GM12891 (cell line): ENCODE measurements around the gene DCC.

ENCODE experiments used
- DNase-seq: peaks from one replicate; pipeline ENCODE4 v3.0.0; 2011; ENCODE audit warnings: low spot score; ENCODE audit not compliant: insufficient read length
- FAIRE-seq: peaks from 2 replicates; lab custom pipeline; 2011; peaks lifted over from hg19 to GRCh38; lab: Jason Lieb, UNC
- PAX5 ChIP-seq: IDR thresholded peaks from 2 replicates; pipeline ENCODE4 v1.6.1; 2011; ENCODE audit warnings: low read length, moderate library complexity, mild to moderate bottlenecking; ENCODE audit not compliant: insufficient read depth, severe bottlenecking
- POLR2A ChIP-seq: IDR thresholded peaks from 2 replicates; pipeline ENCODE4 v1.6.1; 2011; ENCODE audit warnings: low read depth, low read length, control low read depth
- POLR2AphosphoS5 ChIP-seq: IDR thresholded peaks from 2 replicates; pipeline ENCODE4 v1.6.1; 2011; ENCODE audit warnings: low read depth, low read length, control low read depth
- POU2F2 ChIP-seq: IDR thresholded peaks from 2 replicates; pipeline ENCODE4 v1.6.1; 2011; ENCODE audit warnings: low read depth, mild to moderate bottlenecking, control low read depth, low read length, moderate library complexity
- SPI1 ChIP-seq: IDR thresholded peaks from 2 replicates; pipeline ENCODE4 v1.6.1; 2011; ENCODE audit warnings: low read depth, low read length, control low read depth
- TAF1 ChIP-seq: IDR thresholded peaks from 2 replicates; pipeline ENCODE4 v1.6.1; 2011; ENCODE audit warnings: low read depth, low read length, control low read depth

Gene DCC

DNA sequence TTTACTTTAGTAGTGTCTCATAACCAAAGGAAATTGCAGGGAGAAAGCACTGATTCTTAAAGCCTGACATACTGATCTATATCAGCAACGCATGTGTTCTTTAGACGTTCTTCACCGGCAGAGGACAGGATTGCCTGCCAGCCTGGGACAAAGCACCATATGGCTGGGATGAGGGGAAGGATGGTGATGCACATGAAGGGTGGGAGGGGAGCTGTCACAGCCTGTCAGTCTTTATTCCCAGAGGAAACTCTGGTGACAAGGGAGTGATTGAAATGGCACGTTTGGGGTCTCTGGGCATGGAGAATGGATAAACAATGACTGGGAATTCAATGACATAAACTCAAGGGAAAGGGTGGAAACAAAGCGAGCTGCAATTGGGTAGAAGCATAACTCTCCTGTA lies 808.1 kb downstream of the DCC start:
- DNase-seq (no peak), FAIRE-seq (no peak)
- TF ChIP-seq SPI1 (no peak), TAF1 (no peak), PAX5 (no peak), POU2F2 (no peak)

GRCh38 chr18:53152476-53152875 lies 812.5 kb downstream of the DCC start:
- TF ChIP-seq PAX5 (no peak), POU2F2 (no peak), POLR2A (no peak), SPI1 (no peak), POLR2AphosphoS5 (no peak), TAF1 (no peak)
- FAIRE-seq, result no peak
- no peak for DNase-seq

- no peak for TF ChIP-seq SPI1
- TF ChIP-seq POLR2AphosphoS5, result no peak
- no peak for TF ChIP-seq PAX5
- no peak for TF ChIP-seq POLR2A
- no peak for TF ChIP-seq TAF1
- no peak for TF ChIP-seq POU2F2
- DNase-seq (no peak), FAIRE-seq (no peak)
Measured at GRCh38 chr18:53153281-53153680, 813.3 kb downstream of the DCC start.

- FAIRE-seq, result no peak
- DNase-seq, result no peak
- TF ChIP-seq POLR2AphosphoS5, result no peak
- no peak for TF ChIP-seq POU2F2
- TF ChIP-seq SPI1, result no peak
- no peak for TF ChIP-seq PAX5
- TF ChIP-seq POLR2A, result no peak
- TF ChIP-seq TAF1, result no peak
Measured at GRCh38 chr18:53153800-53154199, 813.8 kb downstream of the DCC start.

- DNase-seq, result no peak
- FAIRE-seq, result no peak
- no peak for TF ChIP-seq PAX5
Measured at GRCh38 chr18:53165770-53166169, 825.8 kb downstream of the DCC start.

DNA sequence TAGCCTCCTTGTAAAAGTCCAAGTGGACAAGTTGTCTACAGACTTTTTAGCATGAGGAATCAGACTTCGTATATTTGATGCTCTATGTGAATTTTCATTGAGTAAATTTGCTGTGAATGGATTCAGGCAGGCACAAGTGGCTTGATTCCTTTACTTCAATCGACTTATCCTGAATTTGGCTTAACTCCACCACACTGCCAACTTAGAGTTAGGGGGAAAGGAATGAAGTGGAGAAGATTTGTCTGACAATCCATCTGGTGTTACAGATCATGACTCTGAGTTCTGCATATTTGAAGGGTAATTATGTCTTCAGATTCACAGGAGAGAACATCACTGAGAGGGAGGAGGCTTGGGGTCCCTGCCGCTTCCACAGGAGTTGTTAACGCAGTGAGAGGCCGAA lies 829.3 kb downstream of the DCC start:
- TF ChIP-seq SPI1 (no peak), PAX5 (no peak), POU2F2 (no peak), TAF1 (no peak)
- no peak for DNase-seq
- no peak for FAIRE-seq

DNA sequence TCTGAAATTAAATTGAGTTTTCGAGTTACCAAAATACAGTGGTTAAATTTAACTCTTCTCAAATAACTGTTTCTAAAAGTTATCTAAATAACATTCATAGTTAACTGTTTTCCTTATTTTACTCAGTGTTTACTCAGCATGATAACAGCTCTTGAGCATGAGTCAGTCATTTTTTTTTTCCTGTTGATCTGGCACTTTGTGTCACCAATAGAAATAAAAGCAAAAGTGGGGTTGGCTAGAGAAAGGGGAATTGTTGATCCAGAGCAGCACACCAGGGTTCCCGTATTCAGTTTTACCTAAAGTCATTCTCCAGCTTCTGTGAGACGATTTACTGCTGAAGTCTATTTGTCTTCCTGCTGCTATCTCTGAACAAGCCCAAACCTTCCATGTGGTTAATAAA lies 851.6 kb downstream of the DCC start:
- FAIRE-seq (no peak), DNase-seq (no peak)
- no peak for TF ChIP-seq POU2F2
- no peak for TF ChIP-seq PAX5
- TF ChIP-seq POLR2A, result no peak
- TF ChIP-seq TAF1, result no peak
- TF ChIP-seq POLR2AphosphoS5, result no peak
- TF ChIP-seq SPI1, result no peak

DNA sequence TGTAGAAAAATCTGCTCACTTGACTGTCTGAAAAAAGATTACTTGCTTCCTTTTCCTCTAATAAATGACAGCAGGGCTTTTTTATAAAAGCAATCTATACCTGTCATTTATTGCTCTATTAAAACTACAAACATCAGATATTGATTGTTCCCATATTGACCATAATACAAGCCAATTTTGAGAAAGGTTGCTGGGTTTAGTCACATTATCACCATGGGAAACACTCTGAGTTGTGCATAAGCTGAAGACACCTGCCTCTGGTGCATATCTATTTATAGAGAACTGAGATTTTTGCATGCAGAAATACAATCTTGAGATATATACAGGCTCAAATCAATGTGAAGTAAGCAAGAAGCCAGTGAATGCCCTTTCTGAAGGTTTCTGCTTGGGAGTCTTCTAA lies 853.9 kb downstream of the DCC start:
- TF ChIP-seq POLR2AphosphoS5 (no peak), POLR2A (no peak), TAF1 (no peak), PAX5 (no peak), SPI1 (no peak), POU2F2 (no peak)
- FAIRE-seq, result no peak

GRCh38 chr18:53219853-53220252 lies 879.9 kb downstream of the DCC start:
- no peak for FAIRE-seq

More for the DNA sequence above, 853.9 kb downstream of the DCC start:
- no peak for DNase-seq

GRCh38 chr18:53224128-53224778 lies 884.3 kb downstream of the DCC start:
- TF ChIP-seq POU2F2 (no peak), SPI1 (no peak), PAX5 (no peak), POLR2A (no peak), TAF1 (no peak), POLR2AphosphoS5 (no peak)

More at GRCh38 chr18:53219853-53220252, 879.9 kb downstream of the DCC start:
- TF ChIP-seq POU2F2, result no peak
- no peak for TF ChIP-seq TAF1
- TF ChIP-seq SPI1, result no peak
- TF ChIP-seq POLR2A, result no peak
- no peak for DNase-seq

More at GRCh38 chr18:53224128-53224778, 884.3 kb downstream of the DCC start:
- DNase-seq (no peak), FAIRE-seq (no peak)
